ENCODE measurements around the gene WNT2.

GRCh38 chr7:117279931-117280557 lies 42.8 kb downstream of the WNT2 start:
- no peak for TF ChIP-seq CTCF (IDR thresholded peaks at IDR 0.05)
- no peak for TF ChIP-seq POLR2A (IDR thresholded peaks at IDR 0.05; ENCODE audit: low read depth)
- no peak for TF ChIP-seq POLR2AphosphoS5 (IDR thresholded peaks at IDR 0.05)
